Measurements from ENCODE around the gene RACGAP1.

Gene RACGAP1

DNA sequence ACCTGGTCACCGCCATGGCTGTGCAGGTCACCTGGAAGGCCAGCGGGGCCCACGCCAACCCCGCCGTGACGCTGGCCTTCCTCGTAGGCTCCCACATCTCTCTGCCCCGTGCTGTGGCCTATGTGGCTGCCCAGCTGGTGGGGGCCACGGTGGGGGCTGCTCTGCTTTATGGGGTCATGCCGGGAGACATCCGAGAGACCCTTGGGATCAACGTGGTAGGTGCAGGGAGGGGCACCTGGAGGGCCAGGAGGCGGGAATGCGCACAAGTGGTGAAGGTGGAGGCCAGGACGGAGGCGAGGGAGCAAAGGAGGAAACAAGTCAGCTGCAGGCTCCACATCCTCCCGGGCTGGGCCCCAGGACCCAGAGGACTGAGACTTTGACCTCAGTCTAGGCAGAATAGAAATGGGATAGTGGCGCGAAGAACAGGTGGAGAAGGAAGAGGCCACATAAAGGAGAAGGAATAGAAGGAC is 51.9 kb downstream of the RACGAP1 start:
- DNase-seq (ENCODE audit: low spot score) = no peak
- TF ChIP-seq, protein P1, sequence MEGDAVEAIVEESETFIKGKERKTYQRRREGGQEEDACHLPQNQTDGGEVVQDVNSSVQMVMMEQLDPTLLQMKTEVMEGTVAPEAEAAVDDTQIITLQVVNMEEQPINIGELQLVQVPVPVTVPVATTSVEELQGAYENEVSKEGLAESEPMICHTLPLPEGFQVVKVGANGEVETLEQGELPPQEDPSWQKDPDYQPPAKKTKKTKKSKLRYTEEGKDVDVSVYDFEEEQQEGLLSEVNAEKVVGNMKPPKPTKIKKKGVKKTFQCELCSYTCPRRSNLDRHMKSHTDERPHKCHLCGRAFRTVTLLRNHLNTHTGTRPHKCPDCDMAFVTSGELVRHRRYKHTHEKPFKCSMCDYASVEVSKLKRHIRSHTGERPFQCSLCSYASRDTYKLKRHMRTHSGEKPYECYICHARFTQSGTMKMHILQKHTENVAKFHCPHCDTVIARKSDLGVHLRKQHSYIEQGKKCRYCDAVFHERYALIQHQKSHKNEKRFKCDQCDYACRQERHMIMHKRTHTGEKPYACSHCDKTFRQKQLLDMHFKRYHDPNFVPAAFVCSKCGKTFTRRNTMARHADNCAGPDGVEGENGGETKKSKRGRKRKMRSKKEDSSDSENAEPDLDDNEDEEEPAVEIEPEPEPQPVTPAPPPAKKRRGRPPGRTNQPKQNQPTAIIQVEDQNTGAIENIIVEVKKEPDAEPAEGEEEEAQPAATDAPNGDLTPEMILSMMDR (IDR thresholded peaks at IDR 0.05; ENCODE audit: borderline replicate concordance, control extremely low read depth, extremely low read depth, insufficient read depth, missing control alignments) = no peak
- in situ Hi-C loops (cut with MboI; ENCODE audit: low sequenced_read_pairs, unreplicated experiment) = loop anchor here (10.0 kb wide), 1 partner anchor 81 kb away; the partner anchor contains the start of gene ASIC1

DNA sequence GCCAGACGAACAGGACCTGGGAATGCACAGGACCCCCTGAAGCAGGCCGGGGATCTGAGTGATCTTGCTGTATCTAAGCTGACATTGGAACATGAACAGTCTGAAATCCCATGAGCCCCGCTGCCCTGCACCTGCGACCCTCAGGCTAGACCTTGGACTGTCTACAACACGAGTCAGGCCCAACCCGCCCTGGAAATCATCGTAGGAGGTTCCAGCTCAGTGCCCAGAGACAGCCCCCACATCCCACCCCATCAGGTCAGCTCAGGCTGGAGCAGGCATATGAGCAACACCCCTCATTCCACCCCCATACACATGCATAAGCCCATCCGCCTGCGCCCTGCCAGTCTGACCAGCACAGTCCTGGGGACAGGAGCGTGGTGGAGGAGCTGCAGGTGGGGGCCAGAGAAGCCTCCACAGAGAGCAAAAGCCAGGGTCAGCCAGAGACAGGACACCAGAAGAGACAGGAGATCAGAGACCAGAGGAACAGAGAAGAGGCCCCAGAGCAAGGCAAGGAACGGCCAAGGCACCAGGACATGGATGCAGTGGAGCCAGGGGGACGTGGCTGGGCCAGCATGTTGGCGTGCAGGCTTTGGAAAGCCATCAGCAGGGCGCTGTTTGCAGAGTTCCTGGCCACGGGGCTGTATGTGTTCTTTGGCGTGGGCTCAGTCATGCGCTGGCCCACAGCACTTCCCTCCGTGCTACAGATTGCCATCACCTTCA is 52.5 kb downstream of the RACGAP1 start, which contains the start of gene AQP6:
AQP6 (plus strand) TSS at position 307 of the 720 bp plus-strand sequence; CDS start at position 534, 227 bp downstream.
- in situ Hi-C loops (cut with MboI; ENCODE audit: low sequenced_read_pairs, unreplicated experiment) = loop anchor here (10.0 kb wide), 1 partner anchor 82 kb away; the partner anchor contains the start of gene ASIC1
- TF ChIP-seq, protein P1 (IDR thresholded peaks at IDR 0.05; ENCODE audit: borderline replicate concordance, control extremely low read depth, extremely low read depth, insufficient read depth, missing control alignments) = no peak
- DNase-seq (ENCODE audit: low spot score) = no peak

DNA sequence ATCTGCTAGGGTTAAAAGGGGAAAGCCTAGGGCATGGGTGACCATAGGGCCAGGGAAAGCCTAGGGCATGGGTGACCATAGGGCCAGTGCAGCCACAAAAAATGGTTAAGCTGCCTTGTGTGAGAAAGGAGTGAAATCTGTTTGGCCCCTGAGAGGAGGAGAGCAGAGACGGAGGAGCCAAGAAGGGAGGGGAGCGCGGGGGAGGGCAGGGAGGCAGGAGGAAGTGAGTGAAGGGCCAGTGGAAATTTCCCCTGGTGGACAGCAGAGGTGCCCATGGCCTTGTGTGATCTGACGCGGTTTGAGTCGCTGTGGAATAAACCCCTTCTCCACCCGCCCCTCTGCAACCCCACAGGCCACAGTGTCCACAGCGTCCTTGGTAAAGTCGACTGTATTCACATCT is 53.2 kb downstream of the RACGAP1 start:
- no peak for DNase-seq (ENCODE audit: low spot score)
- TF ChIP-seq, protein P1 (IDR thresholded peaks at IDR 0.05; ENCODE audit: borderline replicate concordance, control extremely low read depth, extremely low read depth, insufficient read depth, missing control alignments) = no peak
- in situ Hi-C loops (cut with MboI; ENCODE audit: low sequenced_read_pairs, unreplicated experiment) = loop anchor here (10.0 kb wide), 1 partner anchor 83 kb away; the partner anchor contains the start of gene ASIC1

DNA sequence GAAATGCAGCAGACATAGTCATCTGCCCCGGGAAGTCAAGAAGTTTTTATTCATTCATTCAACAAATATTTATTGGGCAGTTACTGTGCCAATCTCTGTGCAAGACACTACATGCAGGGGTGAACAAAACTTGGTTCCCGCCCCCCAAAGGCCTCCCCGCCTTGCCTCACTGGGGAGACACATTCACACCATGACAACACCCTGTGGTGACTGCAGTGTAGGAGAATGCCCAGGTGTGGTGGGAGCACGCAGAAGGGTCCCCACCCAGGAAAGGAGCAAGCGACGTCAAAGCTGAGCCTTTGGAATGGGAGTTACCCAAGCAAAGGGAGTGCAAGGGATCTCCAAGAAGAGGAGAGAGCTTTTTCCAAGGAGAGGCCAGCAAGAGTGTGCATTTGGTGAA is 54.2 kb downstream of the RACGAP1 start:
- no peak for DNase-seq (ENCODE audit: low spot score)
- in situ Hi-C loops (cut with MboI; ENCODE audit: low sequenced_read_pairs, unreplicated experiment) = loop anchor here (10.0 kb wide), 1 partner anchor 84 kb away; the partner anchor contains the start of gene ASIC1
- TF ChIP-seq, protein P1 (IDR thresholded peaks at IDR 0.05; ENCODE audit: borderline replicate concordance, control extremely low read depth, extremely low read depth, insufficient read depth, missing control alignments) = no peak

DNA sequence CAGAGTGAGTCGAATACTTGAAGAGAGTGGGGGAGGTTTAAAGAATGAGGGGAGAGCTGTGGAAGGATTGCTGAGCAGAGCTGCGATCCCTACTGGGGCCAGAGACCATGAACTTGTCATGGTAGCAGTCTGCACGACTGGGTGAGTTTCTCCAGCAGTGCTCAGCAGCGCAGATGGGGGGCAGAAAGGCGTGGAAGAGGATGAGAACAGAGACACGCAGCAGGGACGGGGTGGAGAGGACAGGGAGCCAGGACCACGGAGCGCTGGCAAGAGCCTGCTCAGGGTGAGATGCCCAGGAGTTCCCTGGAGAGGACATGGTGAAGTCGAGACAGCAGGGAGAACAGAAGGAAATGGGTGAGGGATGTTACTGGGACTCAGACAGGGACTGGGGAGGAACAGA is 54.6 kb downstream of the RACGAP1 start:
- DNase-seq (ENCODE audit: low spot score) = no peak
- TF ChIP-seq, protein P1 (IDR thresholded peaks at IDR 0.05; ENCODE audit: borderline replicate concordance, control extremely low read depth, extremely low read depth, insufficient read depth, missing control alignments) = no peak
- in situ Hi-C loops (cut with MboI; ENCODE audit: low sequenced_read_pairs, unreplicated experiment) = loop anchor here (10.0 kb wide), 1 partner anchor 84 kb away; the partner anchor contains the start of gene ASIC1

DNA sequence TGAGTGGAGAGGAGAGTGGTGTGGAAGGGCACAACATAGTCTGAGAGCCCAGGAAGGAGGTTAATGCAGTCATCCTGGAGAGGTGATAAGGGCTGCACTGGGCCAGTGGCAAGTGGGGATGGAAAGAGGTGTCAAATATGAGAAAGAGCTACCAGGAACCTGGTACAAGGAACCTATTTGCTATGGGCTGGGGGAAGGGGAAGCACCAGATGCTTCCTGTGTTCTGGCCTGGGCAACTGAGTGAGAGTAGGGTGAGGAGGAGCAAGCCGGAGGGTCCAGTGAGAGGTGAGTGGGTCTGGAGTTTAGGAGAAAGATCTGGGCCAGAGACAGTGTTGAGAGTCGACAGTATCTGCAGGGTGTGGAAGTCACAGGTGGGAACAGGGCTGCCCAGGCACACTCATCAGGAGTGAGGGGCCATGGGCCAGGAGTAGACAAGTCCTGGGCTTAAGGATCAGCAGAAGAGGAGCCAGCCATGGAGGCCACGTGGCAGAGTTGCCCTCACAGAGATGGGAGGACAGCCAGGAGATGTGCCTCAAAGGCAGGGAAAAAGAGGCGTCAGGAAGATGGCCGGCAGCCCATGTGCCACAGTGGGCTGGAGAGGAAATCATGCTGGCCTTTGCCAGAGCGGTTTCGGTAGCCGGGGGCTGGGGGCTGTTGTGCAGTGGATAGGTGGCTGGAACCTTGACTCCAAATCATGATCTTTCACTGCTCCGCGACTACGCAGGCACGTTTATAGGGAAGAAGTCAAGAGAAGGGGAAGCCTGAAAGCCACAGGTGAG is 55.5 kb downstream of the RACGAP1 start:
- TF ChIP-seq, protein P1 (IDR thresholded peaks at IDR 0.05; ENCODE audit: borderline replicate concordance, control extremely low read depth, extremely low read depth, insufficient read depth, missing control alignments) = no peak
- in situ Hi-C loops (cut with MboI; ENCODE audit: low sequenced_read_pairs, unreplicated experiment) = loop anchor here (10.0 kb wide), 1 partner anchor 85 kb away; the partner anchor contains the start of gene ASIC1
- DNase-seq (ENCODE audit: low spot score) = no peak
